ENCODE results near the gene JMY.

The JMY gene, protein sequence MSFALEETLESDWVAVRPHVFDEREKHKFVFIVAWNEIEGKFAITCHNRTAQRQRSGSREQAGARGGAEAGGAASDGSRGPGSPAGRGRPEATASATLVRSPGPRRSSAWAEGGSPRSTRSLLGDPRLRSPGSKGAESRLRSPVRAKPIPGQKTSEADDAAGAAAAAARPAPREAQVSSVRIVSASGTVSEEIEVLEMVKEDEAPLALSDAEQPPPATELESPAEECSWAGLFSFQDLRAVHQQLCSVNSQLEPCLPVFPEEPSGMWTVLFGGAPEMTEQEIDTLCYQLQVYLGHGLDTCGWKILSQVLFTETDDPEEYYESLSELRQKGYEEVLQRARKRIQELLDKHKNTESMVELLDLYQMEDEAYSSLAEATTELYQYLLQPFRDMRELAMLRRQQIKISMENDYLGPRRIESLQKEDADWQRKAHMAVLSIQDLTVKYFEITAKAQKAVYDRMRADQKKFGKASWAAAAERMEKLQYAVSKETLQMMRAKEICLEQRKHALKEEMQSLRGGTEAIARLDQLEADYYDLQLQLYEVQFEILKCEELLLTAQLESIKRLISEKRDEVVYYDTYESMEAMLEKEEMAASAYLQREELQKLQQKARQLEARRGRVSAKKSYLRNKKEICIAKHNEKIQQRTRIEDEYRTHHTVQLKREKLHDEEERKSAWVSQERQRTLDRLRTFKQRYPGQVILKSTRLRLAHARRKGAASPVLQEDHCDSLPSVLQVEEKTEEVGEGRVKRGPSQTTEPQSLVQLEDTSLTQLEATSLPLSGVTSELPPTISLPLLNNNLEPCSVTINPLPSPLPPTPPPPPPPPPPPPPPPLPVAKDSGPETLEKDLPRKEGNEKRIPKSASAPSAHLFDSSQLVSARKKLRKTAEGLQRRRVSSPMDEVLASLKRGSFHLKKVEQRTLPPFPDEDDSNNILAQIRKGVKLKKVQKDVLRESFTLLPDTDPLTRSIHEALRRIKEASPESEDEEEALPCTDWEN

DNA sequence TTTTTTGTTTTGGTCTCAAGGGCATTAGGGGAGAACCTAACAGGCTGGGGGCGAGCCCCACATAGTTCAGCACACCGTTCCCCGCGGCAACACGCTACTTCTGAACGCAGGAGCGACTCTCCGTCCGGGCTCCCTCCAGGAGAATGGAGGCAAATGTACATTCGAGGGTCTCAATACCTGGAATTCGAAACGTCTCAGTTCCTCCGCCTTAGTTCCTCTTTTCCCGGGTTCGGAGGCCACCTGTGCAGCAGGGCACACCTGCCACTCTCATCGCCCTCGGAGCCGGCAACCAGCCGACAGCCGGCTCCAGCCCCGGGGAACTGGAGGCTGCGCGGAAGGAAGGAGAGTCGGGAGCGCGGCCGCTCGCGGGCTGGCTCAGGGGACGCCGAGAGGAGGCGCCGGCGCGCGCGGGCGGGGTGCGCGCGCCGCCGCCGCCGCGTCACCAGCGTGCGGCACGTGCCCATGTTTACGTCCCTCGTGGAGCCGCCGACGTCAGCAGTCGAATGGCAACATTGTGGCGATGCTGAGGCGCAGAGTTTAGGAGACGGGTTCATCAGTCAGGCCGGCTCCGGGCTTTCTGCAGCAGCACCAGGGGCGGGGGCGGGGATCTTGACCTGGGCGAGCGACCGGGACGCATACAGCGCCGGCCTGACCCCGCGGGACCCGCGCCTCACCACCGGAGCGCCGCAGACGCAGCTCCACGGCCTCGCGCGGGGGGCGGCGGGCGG, at the start of gene JMY:
JMY (plus strand) TSS at position 498 of the 728 bp plus-strand sequence. CDS start 520 bp downstream, outside the sequence.
- H3K27ac ChIP-seq, result peak within 1 kb of the TSS; percentile 79
- TF ChIP-seq ZFX (IDR thresholded peaks at IDR 0.05) (no peak), CTCF (conservative IDR thresholded peaks at IDR 0.05) (no peak; the same call in 1 of the 2 replicates)

GRCh38 chr5:79186455-79186854, 49.5 kb upstream of the JMY start:
- TF ChIP-seq CTCF (conservative IDR thresholded peaks at IDR 0.05) (no peak), ZFX (IDR thresholded peaks at IDR 0.05) (no peak)
- no peak overlapping the region for H3K27ac ChIP-seq

GRCh38 chr5:79189439-79190234, 46.3 kb upstream of the JMY start:
- H3K27ac ChIP-seq, result no peak overlapping the region
- no peak for TF ChIP-seq ZFX (IDR thresholded peaks at IDR 0.05)
- TF ChIP-seq CTCF (conservative IDR thresholded peaks at IDR 0.05), result no peak

DNA sequence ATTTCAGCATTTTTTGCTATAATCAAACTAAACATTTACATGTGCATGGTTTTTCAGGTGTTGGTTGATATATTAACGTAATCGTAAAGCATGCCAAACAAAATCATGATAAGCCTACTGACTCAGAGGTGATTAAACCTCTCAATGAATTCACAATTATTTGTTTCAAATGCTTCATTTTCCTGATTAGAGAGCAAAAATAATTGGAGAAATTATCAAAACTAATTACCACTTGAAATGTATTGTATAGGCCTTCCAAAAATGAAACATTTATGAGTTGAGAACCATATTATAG, 45.7 kb upstream of the JMY start:
- no peak for TF ChIP-seq ZFX (IDR thresholded peaks at IDR 0.05)
- no peak for TF ChIP-seq CTCF (conservative IDR thresholded peaks at IDR 0.05)
- H3K27ac ChIP-seq, result no peak overlapping the region

DNA sequence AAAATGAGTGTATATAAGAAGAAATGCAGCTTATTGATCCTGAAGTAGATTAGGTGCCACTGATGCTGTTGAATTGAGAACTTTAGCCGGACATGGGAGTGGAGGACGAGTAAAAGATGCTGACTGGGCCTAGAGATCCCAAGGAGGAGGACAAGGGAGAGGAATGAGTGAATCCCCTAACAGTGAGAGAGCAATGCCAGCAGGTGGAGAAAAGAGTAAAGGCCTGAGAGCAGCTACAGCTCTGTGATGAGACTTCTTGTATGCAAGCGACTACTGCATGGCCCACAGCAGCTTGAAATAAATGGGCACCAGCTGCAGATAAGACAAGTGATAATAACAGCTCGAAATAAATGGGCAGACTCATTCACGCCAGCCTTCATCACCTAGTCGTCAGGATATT, 44.5 kb upstream of the JMY start:
- H3K27ac ChIP-seq, result no peak overlapping the region

More for the DNA sequence above, 44.5 kb upstream of the JMY start:
- TF ChIP-seq CTCF (conservative IDR thresholded peaks at IDR 0.05), result no peak
- TF ChIP-seq ZFX (IDR thresholded peaks at IDR 0.05), result no peak
